ENCODE data around the gene NQO2. TPM values are rescaled to one million over a fixed set of nuclear protein-coding genes. Genes with fewer than 3 reads are reported as not detected.
"Not testable (repeated sequence)": the region's sequence is repeated elsewhere in the genome, so short reads cannot be mapped to it uniquely, and the experiment has no call there.

The NQO2 gene
- total and polyA plus RNA-seq, 2 donors (not counting 1 experiment from before 2014, with no cell fraction given), result 12.1 to 13.5 TPM

- peak; percentile 56 to 85 for DNase-seq (ENCODE audit: low read depth in 2 of 2)
- Histone ChIP-seq H3K9me3 (ENCODE audit: control insufficient read depth, insufficient read depth, low read depth, low read length) (no peaks in the 10 kb centered on the region), H3K9ac (ENCODE audit: insufficient read depth, low read length) (no peak overlapping the region), H2AFZ (ENCODE audit: low read length) (no peak overlapping the region), H4K20me1 (ENCODE audit: control insufficient read depth, extremely low read depth, insufficient read depth, low read length) (no peaks in the 10 kb centered on the region), H3K4me1 (ENCODE audit: control insufficient read depth, extremely low read depth, insufficient read depth, low read length) (no peaks in the 10 kb centered on the region), H3K36me3 (ENCODE audit: control insufficient read depth, insufficient read depth, low read length) (no peaks in the 10 kb centered on the region), H3K27me3 (ENCODE audit: control insufficient read depth, insufficient read depth, low read length) (no peaks in the 10 kb centered on the region), H3K4me2 (ENCODE audit: extremely low read depth, insufficient read depth, low read length) (no peak overlapping the region), H3K79me2 (ENCODE audit: control insufficient read depth, insufficient read depth, low read length) (no peaks in the 10 kb centered on the region), H3K27ac (ENCODE audit: insufficient read depth, low read length) (no peak overlapping the region), H3K4me3 (replicated peaks in 1 of 4; ENCODE audit: control extremely low read depth in 1 of 4, insufficient read depth in 1 of 4, low read depth in 3 of 4, low read length in 4 of 4) (no peak overlapping the region)
- no peak for TF ChIP-seq EZH2 (IDR thresholded peaks at IDR 0.05; ENCODE audit: low read length, missing control alignments)
- TF ChIP-seq, protein P1, sequence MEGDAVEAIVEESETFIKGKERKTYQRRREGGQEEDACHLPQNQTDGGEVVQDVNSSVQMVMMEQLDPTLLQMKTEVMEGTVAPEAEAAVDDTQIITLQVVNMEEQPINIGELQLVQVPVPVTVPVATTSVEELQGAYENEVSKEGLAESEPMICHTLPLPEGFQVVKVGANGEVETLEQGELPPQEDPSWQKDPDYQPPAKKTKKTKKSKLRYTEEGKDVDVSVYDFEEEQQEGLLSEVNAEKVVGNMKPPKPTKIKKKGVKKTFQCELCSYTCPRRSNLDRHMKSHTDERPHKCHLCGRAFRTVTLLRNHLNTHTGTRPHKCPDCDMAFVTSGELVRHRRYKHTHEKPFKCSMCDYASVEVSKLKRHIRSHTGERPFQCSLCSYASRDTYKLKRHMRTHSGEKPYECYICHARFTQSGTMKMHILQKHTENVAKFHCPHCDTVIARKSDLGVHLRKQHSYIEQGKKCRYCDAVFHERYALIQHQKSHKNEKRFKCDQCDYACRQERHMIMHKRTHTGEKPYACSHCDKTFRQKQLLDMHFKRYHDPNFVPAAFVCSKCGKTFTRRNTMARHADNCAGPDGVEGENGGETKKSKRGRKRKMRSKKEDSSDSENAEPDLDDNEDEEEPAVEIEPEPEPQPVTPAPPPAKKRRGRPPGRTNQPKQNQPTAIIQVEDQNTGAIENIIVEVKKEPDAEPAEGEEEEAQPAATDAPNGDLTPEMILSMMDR (conservative IDR thresholded peaks at IDR 0.05 in 1 of 2, IDR thresholded peaks at IDR 0.05 in 1 of 2; ENCODE audit: low read depth in 1 of 2, low read length in 2 of 2), result peak in 1 of 2 donors; percentile 24
Measured at GRCh38 chr6:3061501-3061941, 61.8 kb downstream of the NQO2 start.

- H3K4me2 ChIP-seq (ENCODE audit: extremely low read depth, insufficient read depth, low read length); H3K9me3 ChIP-seq (ENCODE audit: control insufficient read depth, insufficient read depth, low read depth, low read length); H4K20me1 ChIP-seq (ENCODE audit: control insufficient read depth, extremely low read depth, insufficient read depth, low read length); H3K27ac ChIP-seq (ENCODE audit: insufficient read depth, low read length); H3K36me3 ChIP-seq (ENCODE audit: control insufficient read depth, insufficient read depth, low read length); H3K27me3 ChIP-seq (ENCODE audit: control insufficient read depth, insufficient read depth, low read length); H3K79me2 ChIP-seq (ENCODE audit: control insufficient read depth, insufficient read depth, low read length); H3K4me1 ChIP-seq (ENCODE audit: control insufficient read depth, extremely low read depth, insufficient read depth, low read length); DNase-seq (ENCODE audit: low read depth in 2 of 2); H3K9ac ChIP-seq (ENCODE audit: insufficient read depth, low read length): not testable (repeated sequence)
- Histone ChIP-seq H3K4me3 (replicated peaks in 1 of 4; ENCODE audit: control extremely low read depth in 1 of 4, insufficient read depth in 1 of 4, low read depth in 3 of 4, low read length in 4 of 4) (peak overlapping the region in 2 of 4 experiments; percentile 18 to 83), H2AFZ (ENCODE audit: low read length) (peak overlapping the region; percentile 44)
Measured at GRCh38 chr6:3063340-3063732, 63.6 kb downstream of the NQO2 start.

DNA sequence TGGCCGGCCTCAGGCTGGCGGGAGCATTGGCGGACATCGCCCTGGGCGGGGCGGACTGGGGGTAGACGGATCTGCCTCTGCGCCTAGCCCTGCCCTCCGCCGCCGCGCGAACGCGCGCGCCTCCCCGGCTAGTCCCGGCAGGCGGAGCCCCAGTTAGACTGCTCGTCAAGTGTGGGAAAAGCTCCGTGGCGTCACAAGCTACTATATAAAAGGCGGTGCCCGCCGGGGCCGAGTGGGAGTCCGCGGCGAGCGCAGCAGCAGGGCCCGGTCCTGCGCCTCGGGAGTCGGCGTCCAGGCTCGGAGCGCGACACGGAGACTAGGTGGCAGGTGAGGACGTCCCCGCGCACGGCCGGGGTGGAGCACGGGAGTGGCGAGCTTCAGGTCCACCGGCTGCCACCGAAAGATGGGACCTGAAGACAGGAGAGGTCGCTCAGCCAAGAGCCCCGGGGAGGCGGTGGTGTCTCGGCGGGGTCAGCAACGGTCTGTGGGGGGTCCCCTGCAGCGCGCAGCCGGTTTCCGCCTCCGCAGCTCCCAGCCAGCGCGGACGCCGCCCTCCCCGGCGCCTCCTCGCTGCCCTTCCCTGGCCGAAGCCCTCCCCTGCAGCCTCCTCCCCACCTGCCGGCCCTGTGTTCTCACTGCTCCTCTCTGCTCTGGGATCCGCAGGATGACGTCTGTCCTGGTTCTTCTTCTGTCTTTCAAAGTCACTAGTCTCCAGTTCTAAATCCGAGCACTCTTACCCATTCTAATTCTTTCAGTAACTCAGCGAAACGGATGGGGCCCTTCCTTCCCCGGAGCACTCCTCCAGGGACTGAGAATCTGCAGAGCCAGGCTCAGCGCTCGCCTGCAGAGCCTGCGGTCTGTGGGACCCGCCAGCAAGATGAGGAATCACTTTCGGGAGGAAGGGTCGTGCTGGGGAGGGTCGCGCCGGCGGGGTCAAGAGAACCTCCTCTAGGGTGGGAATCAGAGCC is 64.3 kb downstream of the NQO2 start:
- peak; percentile 77 to 93 for DNase-seq (ENCODE audit: low read depth in 2 of 2)
- Histone ChIP-seq H3K27me3 (ENCODE audit: control insufficient read depth, insufficient read depth, low read length) (no peaks in the 10 kb centered on the region), H2AFZ (ENCODE audit: low read length) (peak overlapping the region; percentile 74), H3K4me3 (replicated peaks in 1 of 4; ENCODE audit: control extremely low read depth in 1 of 4, insufficient read depth in 1 of 4, low read depth in 3 of 4, low read length in 4 of 4) (peak overlapping the region; percentile 39 to 83 (median 61)), H3K36me3 (ENCODE audit: control insufficient read depth, insufficient read depth, low read length) (no peaks in the 10 kb centered on the region), H3K27ac (ENCODE audit: insufficient read depth, low read length) (peak overlapping the region; percentile 67), H3K4me1 (ENCODE audit: control insufficient read depth, extremely low read depth, insufficient read depth, low read length) (no peaks in the 10 kb centered on the region), H3K4me2 (ENCODE audit: extremely low read depth, insufficient read depth, low read length) (peak overlapping the region; percentile 91), H3K79me2 (ENCODE audit: control insufficient read depth, insufficient read depth, low read length) (peaks cover 6% of the 10 kb centered on the region), H4K20me1 (ENCODE audit: control insufficient read depth, extremely low read depth, insufficient read depth, low read length) (no peaks in the 10 kb centered on the region), H3K9ac (ENCODE audit: insufficient read depth, low read length) (peak overlapping the region; percentile 50), H3K9me3 (ENCODE audit: control insufficient read depth, insufficient read depth, low read depth, low read length) (no peaks in the 10 kb centered on the region)
- TF ChIP-seq, protein P1 (conservative IDR thresholded peaks at IDR 0.05 in 1 of 2, IDR thresholded peaks at IDR 0.05 in 1 of 2; ENCODE audit: low read depth in 1 of 2, low read length in 2 of 2), result no peak
- no peak for TF ChIP-seq EZH2 (IDR thresholded peaks at IDR 0.05; ENCODE audit: low read length, missing control alignments)

Data from fibroblast of lung (primary cell).